H9 (cell line): ENCODE data around the gene ARL4C. TPM values are rescaled to one million over a fixed set of nuclear protein-coding genes. Genes with fewer than 3 reads are reported as not detected.
A peak's percentile ranks its signal among the peaks of the same experiment; 100 is the strongest.

Experiments used
- DNase-seq: peaks from one replicate; pipeline ENCODE4 v3.0.0-alpha.2; 2017
- H2AFZ ChIP-seq: one replicate; pipeline ENCODE4 v1.6.1; 2013; ENCODE audit warnings: mild to moderate bottlenecking, low read length, control low read depth, moderate library complexity
- H2AK5ac ChIP-seq: 2 replicates; pipeline ENCODE4 v1.6.1; 2013; ENCODE audit warnings: low read length, control low read depth, mixed read lengths; ENCODE audit not compliant: insufficient read length
- H2BK120ac ChIP-seq: one replicate; pipeline ENCODE4 v1.6.1; 2013; ENCODE audit warnings: low read depth, mild to moderate bottlenecking, low read length, control low read depth, inconsistent platforms; ENCODE audit not compliant: poor library complexity, severe bottlenecking
- H2BK12ac ChIP-seq: 2 replicates; pipeline ENCODE4 v1.6.1; 2013; ENCODE audit warnings: low read length, control low read depth, mixed read lengths, low read depth; ENCODE audit not compliant: insufficient read length
- H2BK15ac ChIP-seq: 2 replicates; pipeline ENCODE4 v1.6.1; 2013; ENCODE audit warnings: low read depth, low read length, control low read depth
- H2BK20ac ChIP-seq: one replicate; pipeline ENCODE4 v1.6.1; 2013; ENCODE audit warnings: low read depth, mild to moderate bottlenecking, low read length, control low read depth, inconsistent platforms; ENCODE audit not compliant: poor library complexity, severe bottlenecking
- H2BK5ac ChIP-seq: 2 replicates; pipeline ENCODE4 v1.6.1; 2013; ENCODE audit warnings: low read length, control low read depth, mixed read lengths; ENCODE audit not compliant: insufficient read length
- H3K14ac ChIP-seq: 2 replicates; pipeline ENCODE4 v1.6.1; 2013; ENCODE audit warnings: low read length, control low read depth; ENCODE audit not compliant: insufficient read depth
- H3K18ac ChIP-seq: 2 replicates; pipeline ENCODE4 v1.6.1; 2013; ENCODE audit warnings: low read depth, mild to moderate bottlenecking, mixed read lengths, low read length, control low read depth; ENCODE audit not compliant: insufficient read length
- H3K23ac ChIP-seq: 2 replicates; pipeline ENCODE4 v1.6.1; 2013; ENCODE audit warnings: low read length, control low read depth, mixed read lengths, low read depth; ENCODE audit not compliant: insufficient read length
- H3K23me2 ChIP-seq: 2 replicates; pipeline ENCODE4 v1.6.1; 2013; ENCODE audit warnings: low read depth, mild to moderate bottlenecking, mixed read lengths, low read length, control low read depth; ENCODE audit not compliant: insufficient read length, poor library complexity, severe bottlenecking
- H3K27ac ChIP-seq: 2 replicates; pipeline ENCODE4 v1.5.1; 2013; ENCODE audit warnings: low read length, control low read depth, mixed read lengths, low read depth; ENCODE audit not compliant: insufficient read length
- H3K27me3 ChIP-seq: 2 replicates; pipeline ENCODE4 v1.6.1; 2013; ENCODE audit warnings: low read length, control low read depth, inconsistent platforms; ENCODE audit not compliant: insufficient read depth
- H3K4ac ChIP-seq: 2 replicates; pipeline ENCODE4 v1.6.1; 2013; ENCODE audit warnings: low read depth, mild to moderate bottlenecking, control low read depth, inconsistent platforms, low read length, moderate library complexity
- H3K4me1 ChIP-seq: 2 replicates; pipeline ENCODE4 v1.6.1; 2013; ENCODE audit warnings: low read length, control low read depth, inconsistent platforms; ENCODE audit not compliant: insufficient read depth
- H3K4me2 ChIP-seq: 2 replicates; pipeline ENCODE4 v1.6.1; 2013; ENCODE audit warnings: low read length, control low read depth, mixed read lengths; ENCODE audit not compliant: insufficient read length, insufficient read depth
- H3K56ac ChIP-seq: 2 replicates; pipeline ENCODE4 v1.6.1; 2013; ENCODE audit warnings: low read depth, mild to moderate bottlenecking, mixed read lengths, low read length, control low read depth; ENCODE audit not compliant: insufficient read length
- H3K79me1 ChIP-seq: 2 replicates; pipeline ENCODE4 v1.6.1; 2013; ENCODE audit warnings: low read depth, mild to moderate bottlenecking, moderate library complexity, low read length, control low read depth, inconsistent platforms; ENCODE audit not compliant: insufficient read depth, poor library complexity, severe bottlenecking
- H3K79me2 ChIP-seq: 2 replicates; pipeline ENCODE4 v1.6.1; 2013; ENCODE audit warnings: low read length, control low read depth, inconsistent platforms; ENCODE audit not compliant: insufficient read depth
- H3K9ac ChIP-seq: 2 replicates; pipeline ENCODE4 v1.6.1; 2013; ENCODE audit warnings: low read length, control low read depth, mixed read lengths; ENCODE audit not compliant: insufficient read length; ENCODE audit errors: extremely low read depth
- H3K9me3 ChIP-seq: one replicate; pipeline ENCODE4 v1.6.1; 2013; ENCODE audit warnings: low read depth, low read length, inconsistent platforms; ENCODE audit not compliant: control insufficient read depth
- H3T11ph ChIP-seq: one replicate; pipeline ENCODE4 v1.6.1; 2013; ENCODE audit warnings: mild to moderate bottlenecking, low read length, control low read depth, inconsistent platforms
- H4K20me1 ChIP-seq: one replicate; pipeline ENCODE4 v1.6.1; 2013; ENCODE audit not compliant: control insufficient read depth, insufficient read length, insufficient read depth
- H4K5ac ChIP-seq: 2 replicates; pipeline ENCODE4 v1.6.1; 2013; ENCODE audit warnings: low read depth, mild to moderate bottlenecking, mixed read lengths, low read length, control low read depth; ENCODE audit not compliant: insufficient read length
- H4K8ac ChIP-seq: replicated peaks from 2 replicates; pipeline ENCODE4 v1.6.1; 2013; ENCODE audit warnings: low read length, control low read depth, mixed read lengths, low read depth; ENCODE audit not compliant: insufficient read length
- H4K91ac ChIP-seq: 2 replicates; pipeline ENCODE4 v1.6.1; 2013; ENCODE audit warnings: low read depth, mild to moderate bottlenecking, moderate library complexity, mixed read lengths, low read length, control low read depth; ENCODE audit not compliant: insufficient read length
- H3K27ac Mint-ChIP-seq, 3 experiments: 2 replicates in 2 of 3; 3 replicates in 1 of 3; pipeline ENCODE4 v1.8.0; 2020 to 2021; ENCODE audit warnings: mixed read lengths in 3 of 3, mild to moderate bottlenecking in 1 of 3, moderate library complexity in 1 of 3
- H3K27me3 Mint-ChIP-seq: 2 replicates; pipeline ENCODE4 v1.8.0; 2021; ENCODE audit warnings: low read depth, mild to moderate bottlenecking, moderate library complexity, mixed read lengths
- H3K36me3 Mint-ChIP-seq, 3 experiments: 2 replicates in 2 of 3; 3 replicates in 1 of 3; pipeline ENCODE4 v1.8.0; 2020 to 2021; ENCODE audit warnings: low read depth in 3 of 3, mixed read lengths in 3 of 3; ENCODE audit not compliant: insufficient read depth in 1 of 3
- H3K4me1 Mint-ChIP-seq, 2 experiments: 2 replicates each; pipeline ENCODE4 v1.8.0; 2020; ENCODE audit warnings: mixed read lengths in 2 of 2
- H3K4me3 Mint-ChIP-seq, 2 experiments: 2 replicates in 1 of 2; 3 replicates in 1 of 2; pipeline ENCODE4 v1.8.0; 2020 to 2021; ENCODE audit warnings: mild to moderate bottlenecking in 2 of 2, mixed read lengths in 2 of 2, moderate library complexity in 1 of 2
- H3K9me3 Mint-ChIP-seq, 2 experiments: 2 replicates in 1 of 2; 3 replicates in 1 of 2; pipeline ENCODE4 v1.8.0; 2020; ENCODE audit warnings: mild to moderate bottlenecking in 2 of 2, mixed read lengths in 2 of 2, moderate library complexity in 1 of 2
- CTCF ChIP-seq: fragments of 200-600 bp; sonication (generic); conservative IDR thresholded peaks from 3 replicates; pipeline ENCODE4 v1.8.0; 2021; ENCODE audit warnings: antibody characterized with exemption, mild to moderate bottlenecking
- WGBS: extraction: QIAGEN DNeasy Blood & Tissue Kit; methylation state at CpG from one replicate; pipeline ENCODE4 v1.1.7; 2013; ENCODE audit warnings: missing lambda C conversion rate, low lambda C conversion rate, mixed read lengths; ENCODE audit not compliant: insufficient read length; ENCODE audit errors: extremely low coverage; 5-methylcytosine and 5-hydroxymethylcytosine counted together
- total RNA-seq: library from RNA; stranded (reverse); gene quantifications from 2 replicates; pipeline ENCODE4 v1.2.1, GENCODE V29; 2021

ARL4C gene
- total RNA-seq, 1 experiment from 2014 or later = 12.0 TPM

- no peak overlapping the region for H3K14ac ChIP-seq
- H3K9me3 Mint-ChIP-seq = peaks cover 10% of the 10 kb centered on the region in 2 experiments
- H3K27ac Mint-ChIP-seq = 0 out of 7 replicates have a peak overlapping the region, but pooled peaks of 1 of the 3 experiments have one; percentile 21
- no peak overlapping the region for H3K4ac ChIP-seq
- H3T11ph ChIP-seq = no peak overlapping the region
- peaks cover 11% of the 10 kb centered on the region for H3K27me3 Mint-ChIP-seq
- no peaks in the 10 kb centered on the region for H3K27me3 ChIP-seq
- H3K23me2 ChIP-seq = no peaks in the 10 kb centered on the region
- peaks cover 0 to 11% (median 3%) of the 10 kb centered on the region in 3 experiments; a peak in 4 of 7 replicates for H3K36me3 Mint-ChIP-seq
- no CpG with 5 or more reads among the region's 10 CpGs for WGBS
- H2BK5ac ChIP-seq = no peak overlapping the region
- H2BK120ac ChIP-seq = no peak overlapping the region
- H2AK5ac ChIP-seq = no peak overlapping the region
- H3K18ac ChIP-seq = no peak overlapping the region
- no peaks in the 10 kb centered on the region for H3K4me1 ChIP-seq
- H2AFZ ChIP-seq = no peak overlapping the region
- H3K23ac ChIP-seq = no peak overlapping the region
- no peak overlapping the region for H3K4me3 Mint-ChIP-seq
- no peaks in the 10 kb centered on the region for H4K20me1 ChIP-seq
- no peak overlapping the region for H2BK20ac ChIP-seq
- H3K56ac ChIP-seq = no peak overlapping the region
- no peaks in the 10 kb centered on the region for H3K79me1 ChIP-seq
- no peak overlapping the region for H2BK15ac ChIP-seq
- DNase-seq = no peak
- no peak overlapping the region for H3K4me2 ChIP-seq
- H4K5ac ChIP-seq = no peak overlapping the region
- no peak overlapping the region for H3K9ac ChIP-seq
- no peak overlapping the region for H4K8ac ChIP-seq
- no peak overlapping the region for H4K91ac ChIP-seq
- no peak overlapping the region for H2BK12ac ChIP-seq
- no peak overlapping the region for H3K27ac ChIP-seq
- peaks cover 2 to 9% of the 10 kb centered on the region in 2 experiments; a peak in 2 of 4 replicates for H3K4me1 Mint-ChIP-seq
- H3K79me2 ChIP-seq = no peaks in the 10 kb centered on the region
- TF ChIP-seq CTCF = no peak
- no peaks in the 10 kb centered on the region for H3K9me3 ChIP-seq
These were observed 34.5 kb downstream of the ARL4C start for GRCh38 chr2:234462218-234462992.
